Neural progenitor cell (in vitro differentiated cells): ENCODE results near the gene COL25A1. TPM values are rescaled to one million over a fixed set of nuclear protein-coding genes. Genes with fewer than 3 reads are reported as not detected.
A peak's percentile ranks its signal among the peaks of the same experiment; 100 is the strongest.

Experiments
- DNase-seq: peaks from one replicate; pipeline ENCODE4 v3.0.0-alpha.2; 2016; ENCODE audit warnings: low spot score
- H2AFZ ChIP-seq: fragments of 200-600 bp; sonication (generic); replicated peaks from 2 replicates; pipeline ENCODE4 v1.6.1; 2016; ENCODE audit warnings: antibody characterized with exemption
- H3F3A ChIP-seq: fragments of 200-600 bp; sonication (generic); 2 replicates; pipeline ENCODE4 v1.6.1; 2016; ENCODE audit warnings: antibody characterized with exemption, low read depth
- H3K27ac ChIP-seq: fragments of 200-600 bp; sonication (generic); 2 replicates; pipeline ENCODE4 v1.5.1; 2016; ENCODE audit warnings: mild to moderate bottlenecking
- H3K27me3 ChIP-seq: fragments of 200-600 bp; sonication (generic); 2 replicates; pipeline ENCODE4 v1.6.1; 2016; ENCODE audit warnings: mild to moderate bottlenecking, moderate library complexity
- H3K36me3 ChIP-seq: fragments of 200-600 bp; sonication (generic); 2 replicates; pipeline ENCODE4 v1.5.1; 2016
- H3K4me1 ChIP-seq: fragments of 200-600 bp; sonication (generic); 2 replicates; pipeline ENCODE4 v1.6.1; 2016; ENCODE audit warnings: mixed run types
- H3K4me2 ChIP-seq: fragments of 200-600 bp; sonication (generic); 2 replicates; pipeline ENCODE4 v1.6.1; 2016
- H3K4me3 ChIP-seq: fragments of 200-600 bp; sonication (generic); 2 replicates; pipeline ENCODE4 v1.5.1; 2016
- H3K79me2 ChIP-seq: fragments of 200-600 bp; sonication (generic); 2 replicates; pipeline ENCODE4 v1.6.1; 2016; ENCODE audit warnings: low read depth
- H3K9ac ChIP-seq: fragments of 200-600 bp; sonication (generic); 2 replicates; pipeline ENCODE4 v1.6.1; 2016
- H3K9me3 ChIP-seq: fragments of 200-600 bp; sonication (generic); 2 replicates; pipeline ENCODE4 v1.5.1; 2016; ENCODE audit warnings: low read depth
- H4K20me1 ChIP-seq: fragments of 200-600 bp; sonication (generic); 2 replicates; pipeline ENCODE4 v1.6.1; 2016; ENCODE audit warnings: low read depth
- H3K27ac Mint-ChIP-seq: 3 replicates; pipeline ENCODE4 v1.8.0; 2021; ENCODE audit warnings: mixed read lengths
- H3K27me3 Mint-ChIP-seq: 2 replicates; pipeline ENCODE4 v1.8.0; 2022; ENCODE audit warnings: low read depth, mild to moderate bottlenecking, inconsistent platforms, moderate library complexity, mixed read lengths; ENCODE audit not compliant: insufficient read depth
- H3K36me3 Mint-ChIP-seq: 3 replicates; pipeline ENCODE4 v1.8.0; 2021; ENCODE audit warnings: mixed read lengths
- H3K4me1 Mint-ChIP-seq: 3 replicates; pipeline ENCODE4 v1.8.0; 2021; ENCODE audit warnings: mixed read lengths
- H3K4me3 Mint-ChIP-seq: 3 replicates; pipeline ENCODE4 v1.8.0; 2021; ENCODE audit warnings: mild to moderate bottlenecking, moderate library complexity, mixed read lengths
- H3K9me3 Mint-ChIP-seq: 3 replicates; pipeline ENCODE4 v1.8.0; 2020; ENCODE audit warnings: mixed read lengths
- CTCF ChIP-seq: fragments of 200-600 bp; sonication (generic); IDR thresholded peaks from 2 replicates; pipeline ENCODE4 v1.5.1; 2017; ENCODE audit warnings: antibody characterized with exemption, mild to moderate bottlenecking
- EZH2 ChIP-seq: fragments of 200-600 bp; sonication (generic); IDR thresholded peaks from 2 replicates; pipeline ENCODE4 v1.6.1; 2017; ENCODE audit warnings: antibody characterized with exemption, mild to moderate bottlenecking, moderate library complexity
- EZH2phosphoT487 ChIP-seq: fragments of 200-600 bp; sonication (generic); IDR thresholded peaks from 2 replicates; pipeline ENCODE4 v1.6.1; 2017; ENCODE audit warnings: antibody characterized with exemption
- total RNA-seq: library from RNA; depleted of rRNA; stranded (reverse); fragments of >200 nt; gene quantifications from 2 replicates; pipeline ENCODE4 v1.2.3, GENCODE V29; 2015; ENCODE audit warnings: low replicate concordance

Gene COL25A1
- total RNA-seq, 1 donor from 2014 or later: 1.3 TPM

GRCh38 chr4:108919226-108919893, 383.1 kb downstream of the COL25A1 start:
- peaks cover 3% of the 10 kb centered on the region for H3K27me3 Mint-ChIP-seq
- H3K79me2 ChIP-seq: no peaks in the 10 kb centered on the region
- H3K27ac ChIP-seq: no peak overlapping the region
- peaks cover 5% of the 10 kb centered on the region for H3K4me1 ChIP-seq
- H3K4me3 Mint-ChIP-seq: no peak overlapping the region
- no peaks in the 10 kb centered on the region for H3K36me3 ChIP-seq
- no peak for DNase-seq
- no peaks in the 10 kb centered on the region for H3K9me3 ChIP-seq
- H3K4me3 ChIP-seq: no peak overlapping the region
- H2AFZ ChIP-seq: no peak overlapping the region
- peaks cover 9% of the 10 kb centered on the region for H3K4me1 Mint-ChIP-seq
- no peaks in the 10 kb centered on the region for H4K20me1 ChIP-seq
- no peaks in the 10 kb centered on the region for H3K27me3 ChIP-seq
- no peak overlapping the region for H3K9ac ChIP-seq
- no peaks in the 10 kb centered on the region for H3K9me3 Mint-ChIP-seq
- no peaks in the 10 kb centered on the region for H3K36me3 Mint-ChIP-seq
- TF ChIP-seq EZH2phosphoT487: no peak
- TF ChIP-seq CTCF: no peak
- TF ChIP-seq EZH2: no peak
- H3K4me2 ChIP-seq: no peak overlapping the region
- H3F3A ChIP-seq: no peaks in the 10 kb centered on the region
- no peak overlapping the region for H3K27ac Mint-ChIP-seq

DNA sequence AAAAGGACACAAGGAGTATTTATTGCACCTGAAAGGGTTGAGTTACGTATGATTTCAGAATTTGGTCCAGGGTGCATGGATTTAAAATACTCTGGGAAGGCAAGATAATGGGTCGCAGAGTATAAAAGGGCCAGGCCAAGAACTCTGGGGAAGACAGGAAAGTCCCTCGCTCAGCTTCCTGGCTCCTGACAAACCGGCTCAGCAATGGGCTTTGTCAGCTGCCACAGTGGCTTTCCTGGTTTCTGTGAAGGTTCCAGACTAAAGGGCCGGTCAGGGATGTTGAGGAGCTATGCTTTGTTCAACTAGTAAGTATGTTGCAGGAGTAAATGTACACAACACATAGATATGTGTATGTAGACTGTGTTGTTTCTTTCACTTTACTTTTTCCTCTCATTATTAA, 385.2 kb downstream of the COL25A1 start:
- Mint-ChIP-seq H3K36me3 (no peaks in the 10 kb centered on the region), H3K27ac (no peak overlapping the region), H3K4me3 (no peak overlapping the region), H3K27me3 (peaks cover 3% of the 10 kb centered on the region), H3K9me3 (no peaks in the 10 kb centered on the region), H3K4me1 (peaks cover 9% of the 10 kb centered on the region)
- Histone ChIP-seq H3K9ac (no peak overlapping the region), H3K4me2 (no peak overlapping the region), H3F3A (no peaks in the 10 kb centered on the region), H3K27ac (no peak overlapping the region), H3K36me3 (no peaks in the 10 kb centered on the region), H3K79me2 (no peaks in the 10 kb centered on the region), H2AFZ (peak overlapping the region; percentile 83), H3K4me1 (peaks cover 5% of the 10 kb centered on the region), H3K9me3 (no peaks in the 10 kb centered on the region), H3K27me3 (no peaks in the 10 kb centered on the region), H4K20me1 (no peaks in the 10 kb centered on the region), H3K4me3 (no peak overlapping the region)
- no peak for TF ChIP-seq CTCF
- no peak for TF ChIP-seq EZH2phosphoT487
- TF ChIP-seq EZH2: no peak
- no peak for DNase-seq

DNA sequence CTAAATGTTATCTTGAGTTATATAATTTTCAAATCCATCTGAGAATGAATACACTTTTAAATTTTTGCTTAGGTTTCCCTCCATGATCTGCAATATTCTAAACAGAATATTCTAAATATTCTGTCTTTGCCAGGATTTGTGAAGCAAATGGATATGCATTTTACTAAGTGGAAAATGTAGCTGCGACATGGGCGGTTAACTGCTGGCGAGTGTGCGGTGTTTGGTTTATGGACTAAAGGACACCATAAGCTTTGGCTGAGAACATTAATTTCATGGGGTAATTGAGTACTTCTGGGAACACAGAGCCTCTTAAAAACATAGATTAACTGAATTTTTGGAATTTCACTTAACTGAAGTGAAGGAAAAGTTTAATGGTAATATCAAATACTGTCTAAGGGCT, 385.8 kb downstream of the COL25A1 start:
- H3K4me1 Mint-ChIP-seq: peaks cover 9% of the 10 kb centered on the region
- no peak overlapping the region for H2AFZ ChIP-seq
- H3K27ac ChIP-seq: no peak overlapping the region
- H3F3A ChIP-seq: no peaks in the 10 kb centered on the region
- no peaks in the 10 kb centered on the region for H4K20me1 ChIP-seq
- TF ChIP-seq EZH2 (no peak), CTCF (no peak), EZH2phosphoT487 (no peak)
- no peaks in the 10 kb centered on the region for H3K27me3 ChIP-seq
- H3K9ac ChIP-seq: no peak overlapping the region
- no peaks in the 10 kb centered on the region for H3K79me2 ChIP-seq
- no peak overlapping the region for H3K27ac Mint-ChIP-seq
- H3K4me3 ChIP-seq: no peak overlapping the region
- no peak overlapping the region for H3K4me2 ChIP-seq
- H3K4me3 Mint-ChIP-seq: no peak overlapping the region
- H3K9me3 Mint-ChIP-seq: no peaks in the 10 kb centered on the region
- no peak for DNase-seq
- H3K27me3 Mint-ChIP-seq: peaks cover 3% of the 10 kb centered on the region
- no peaks in the 10 kb centered on the region for H3K36me3 Mint-ChIP-seq
- no peaks in the 10 kb centered on the region for H3K36me3 ChIP-seq
- H3K9me3 ChIP-seq: no peaks in the 10 kb centered on the region
- peaks cover 5% of the 10 kb centered on the region for H3K4me1 ChIP-seq
